Activated CD8-positive, alpha-beta memory T cell treated with anti-CD3 and anti-CD28 coated beads, Interleukin-2, amount 50 U/mL, for 24 hours (primary cell): Measurements from ENCODE around the gene GLMN.
"Not testable (repeated sequence)": the region's sequence is repeated elsewhere in the genome, so short reads cannot be mapped to it uniquely, and the experiment has no call there.

Source experiments
- DNase-seq: peaks from one replicate; pipeline ENCODE4 v3.0.0-alpha.2; 2020; ENCODE audit errors: extremely low read depth

The GLMN gene

DNA sequence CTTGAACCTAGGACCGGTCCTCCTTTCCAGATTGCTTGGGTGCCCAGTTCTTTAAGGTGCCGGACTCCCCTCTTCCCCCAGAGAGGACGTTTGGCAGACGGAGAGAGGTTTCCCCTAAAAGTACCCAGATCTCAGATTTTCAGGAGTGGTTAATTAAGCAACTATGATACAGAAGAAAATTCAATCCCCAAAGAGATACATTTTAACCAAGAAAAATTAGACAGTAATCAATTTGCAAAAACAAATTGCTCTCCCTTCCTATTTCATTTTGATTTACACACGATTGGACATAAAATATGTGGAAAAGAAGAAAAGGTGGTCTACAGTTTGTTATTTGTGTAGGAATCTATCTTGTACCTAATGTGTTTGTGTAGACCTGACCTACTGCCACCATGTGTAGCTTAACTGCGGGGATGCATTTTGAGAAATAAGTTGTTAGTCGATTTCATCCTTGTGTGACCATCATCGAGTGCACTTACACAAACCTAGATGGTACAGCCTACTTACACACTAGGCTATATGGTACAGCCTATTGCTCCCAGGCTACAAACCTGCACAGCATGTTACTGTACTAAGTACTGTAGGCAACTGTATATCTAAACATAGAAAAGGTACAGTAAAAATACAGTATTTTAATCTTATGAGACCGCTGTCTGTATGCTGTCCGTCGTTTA is 827 bp upstream of the GLMN start:
- DNase-seq: no peak

DNA sequence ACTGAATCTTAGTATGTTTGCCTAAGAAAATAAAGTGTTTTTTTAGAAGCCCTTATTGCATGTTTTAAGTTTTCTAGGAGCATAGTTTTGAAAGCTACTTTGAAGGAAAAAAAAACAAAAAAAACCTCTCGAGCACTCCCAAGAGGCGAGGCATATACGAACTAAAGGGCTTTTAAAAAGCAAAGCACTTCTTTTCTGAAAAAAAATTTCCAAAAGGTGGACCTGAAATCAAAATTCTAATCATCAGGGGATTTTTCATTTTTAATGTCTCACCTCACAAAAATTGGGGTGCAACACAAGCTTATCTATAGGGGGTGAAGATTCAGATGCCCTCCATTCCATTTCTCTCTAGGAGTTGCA is 594 bp downstream of the GLMN start:
- no peak for DNase-seq

DNA sequence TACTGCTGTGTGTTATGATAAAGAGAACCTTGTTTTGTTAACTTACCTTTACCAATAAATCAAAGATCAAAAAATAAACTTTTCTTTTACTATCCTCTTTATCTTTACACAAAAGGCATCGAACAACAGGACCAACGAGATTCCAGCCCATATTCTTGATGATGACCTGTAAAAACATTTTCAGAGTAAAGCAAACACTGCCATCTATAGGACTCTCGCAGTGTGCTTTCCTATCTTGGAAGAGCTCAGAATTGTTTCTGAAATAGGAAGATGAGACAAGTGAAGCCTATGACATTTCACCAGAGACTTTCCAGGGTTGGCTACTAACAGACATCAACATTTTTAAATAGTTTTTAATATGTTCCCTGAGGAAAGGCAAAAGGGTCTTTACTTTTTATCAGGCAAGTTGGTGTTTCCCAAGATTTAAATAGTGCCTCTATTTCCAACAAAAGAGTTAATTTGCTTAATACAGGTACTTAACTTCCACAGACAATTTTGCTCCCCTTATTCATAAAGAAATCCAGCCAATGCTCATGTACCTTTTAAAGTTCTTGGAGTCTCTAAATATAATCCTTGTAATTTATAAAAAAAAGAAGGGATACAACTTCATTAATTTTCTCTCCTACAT is 7.3 kb downstream of the GLMN start:
- no peak for DNase-seq

DNA sequence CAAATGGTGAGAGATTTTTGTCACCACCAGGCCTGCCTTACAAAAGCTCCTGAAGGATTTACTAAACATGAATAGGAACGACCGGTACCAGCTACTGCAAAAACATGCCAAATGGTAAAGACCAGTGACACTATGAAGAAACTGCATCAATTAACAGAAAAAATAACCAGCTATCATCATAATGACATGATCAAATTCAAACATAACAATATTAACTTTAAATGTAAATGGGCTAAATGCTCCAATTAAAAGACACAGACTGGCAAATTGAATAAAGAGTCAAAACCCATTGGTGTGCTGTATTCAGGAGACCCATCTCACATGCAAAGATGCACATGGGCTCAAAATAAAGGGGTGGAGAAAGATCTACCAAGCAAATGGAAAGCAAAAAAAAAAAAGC is 17.4 kb downstream of the GLMN start:
- not testable (repeated sequence) for DNase-seq

DNA sequence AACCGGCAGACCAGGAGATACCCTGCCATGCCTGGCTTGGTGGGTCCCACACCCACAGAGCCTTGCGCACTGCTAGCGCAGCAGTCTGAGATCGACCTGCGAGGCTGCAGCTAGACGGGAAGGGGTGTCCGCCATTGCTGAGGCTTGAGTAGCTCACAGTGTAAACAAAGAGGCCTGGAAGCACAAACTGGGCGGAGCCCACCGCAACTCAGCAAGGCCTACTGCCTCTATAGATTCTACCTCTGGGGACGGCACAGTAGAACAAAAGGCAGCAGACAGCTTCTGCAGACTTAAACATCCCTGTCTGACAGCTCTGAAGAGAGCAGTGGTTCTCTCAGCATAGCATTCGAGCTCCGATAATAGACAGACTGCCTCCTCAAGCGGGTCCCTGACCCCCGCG is 19.0 kb downstream of the GLMN start:
- not testable (repeated sequence) for DNase-seq

DNA sequence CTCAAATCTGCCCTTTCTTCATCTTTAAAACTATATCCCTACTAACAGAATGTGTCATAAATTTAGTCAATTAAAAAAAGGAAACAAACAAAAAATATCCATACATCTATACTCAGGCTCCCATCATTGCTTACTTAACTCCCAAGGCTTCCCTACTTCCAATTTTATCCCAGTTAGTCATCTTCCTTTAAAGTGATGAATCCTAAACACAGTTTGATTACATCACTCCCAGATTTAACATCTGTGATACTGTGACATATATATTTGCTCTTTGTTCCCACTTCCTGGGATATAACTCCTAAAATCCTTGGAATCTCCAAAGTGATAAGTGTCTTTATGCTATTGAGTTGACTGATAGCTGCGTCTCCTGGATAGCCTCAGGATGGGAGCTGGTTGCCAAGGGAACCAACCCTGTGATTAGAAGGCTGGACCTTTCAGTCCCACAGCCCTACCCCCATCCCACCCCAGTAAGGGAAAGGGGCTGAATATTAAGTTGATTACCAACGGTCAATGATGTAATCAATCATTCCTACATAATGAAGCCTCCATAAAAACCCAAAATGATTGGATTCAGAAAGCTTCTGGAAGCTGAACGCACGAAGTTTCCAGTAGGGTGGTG is 21.6 kb downstream of the GLMN start:
- no peak for DNase-seq

DNA sequence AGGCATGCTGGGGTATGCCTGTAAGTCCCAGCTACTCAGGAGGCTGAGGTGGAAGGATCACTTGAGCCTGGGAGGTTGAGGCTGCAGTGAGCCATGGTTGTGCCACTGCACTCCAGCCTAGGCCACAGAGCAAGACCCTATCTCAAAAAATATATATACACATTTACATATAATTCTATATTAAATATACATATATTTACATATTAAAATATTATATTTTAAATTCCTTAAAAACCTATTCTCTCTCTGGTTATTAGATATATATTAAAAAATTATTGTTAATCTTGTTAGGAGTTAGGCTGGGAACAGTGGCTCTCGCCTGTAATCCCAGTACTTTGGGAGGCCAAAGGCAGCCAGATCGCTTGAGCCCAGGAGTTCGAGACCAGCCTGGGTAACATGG is 22.7 kb downstream of the GLMN start:
- DNase-seq: no peak

DNA sequence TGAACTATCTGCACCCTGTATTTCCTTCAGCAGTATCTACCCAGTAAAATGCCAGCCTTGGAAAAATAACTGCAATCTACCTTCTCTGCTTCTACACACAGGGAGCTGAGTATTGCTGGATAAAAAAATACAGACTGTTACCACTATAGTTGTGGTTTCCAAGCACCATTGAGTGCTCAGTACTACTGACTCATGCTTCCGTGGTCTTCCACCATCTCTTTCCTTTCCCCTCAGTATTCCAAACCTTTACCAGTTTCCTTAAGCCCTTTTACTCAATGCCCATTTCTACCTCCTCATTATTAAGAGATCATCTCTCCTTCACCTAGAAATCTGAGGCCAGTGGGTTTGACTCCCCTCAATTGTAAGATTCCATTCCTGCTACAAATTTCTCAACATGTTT is 23.8 kb downstream of the GLMN start:
- DNase-seq: no peak

DNA sequence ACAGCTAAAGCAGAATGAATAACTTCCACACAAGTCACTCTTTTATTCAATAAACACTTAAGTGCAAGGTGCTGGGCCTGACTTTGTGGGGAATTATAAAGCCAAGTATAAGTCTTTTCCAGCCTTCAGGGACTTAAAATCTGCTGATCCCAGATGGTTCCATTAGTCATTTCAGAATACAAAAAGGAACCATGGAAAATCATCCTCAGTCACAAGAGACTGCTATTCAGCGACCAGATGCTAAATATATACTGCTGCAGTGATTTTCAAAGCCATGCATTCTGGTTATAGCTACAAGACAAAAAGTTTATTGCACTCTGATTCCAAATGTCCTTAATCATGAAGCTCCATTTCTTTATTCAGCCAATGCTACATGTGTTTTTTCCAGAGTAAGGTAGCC is 25.7 kb downstream of the GLMN start:
- DNase-seq: no peak

DNA sequence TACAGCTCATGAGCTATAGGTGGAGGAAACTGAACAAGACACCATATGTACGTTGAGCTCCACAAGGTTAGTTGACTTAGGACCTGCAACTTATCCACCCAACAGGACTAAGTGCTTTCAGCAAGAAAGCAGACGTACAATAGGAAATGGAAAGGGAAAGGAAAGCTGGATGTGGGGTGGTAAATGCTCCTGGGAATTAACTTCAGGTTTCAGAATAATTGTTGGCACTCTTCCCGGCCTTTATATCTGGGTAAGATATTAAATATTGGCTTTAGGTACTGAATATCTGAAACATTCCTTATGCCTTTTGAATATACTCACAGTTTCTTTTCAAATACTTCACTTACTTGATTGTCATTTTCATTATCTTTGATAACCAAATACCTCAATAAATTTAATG is 36.3 kb downstream of the GLMN start:
- DNase-seq: no peak

DNA sequence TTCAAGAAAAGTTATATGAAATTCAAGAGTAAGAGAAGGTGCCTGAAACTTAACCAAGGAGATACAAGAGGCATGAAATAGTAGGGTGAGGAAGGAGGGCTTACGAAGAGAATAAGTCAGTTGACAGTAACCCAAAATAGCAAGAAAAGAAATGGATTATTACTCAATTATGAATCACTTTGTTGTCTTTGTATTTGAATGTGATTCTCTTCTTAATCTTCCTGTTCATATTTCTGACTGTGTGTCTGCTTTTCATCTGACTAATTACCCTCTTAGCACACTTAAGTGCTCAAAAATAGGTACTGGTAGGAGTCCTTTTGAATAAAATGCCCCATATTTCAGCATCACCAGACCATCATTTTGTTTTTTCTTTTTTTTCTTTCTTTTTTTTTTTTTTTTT is 39.4 kb downstream of the GLMN start:
- DNase-seq: no peak

DNA sequence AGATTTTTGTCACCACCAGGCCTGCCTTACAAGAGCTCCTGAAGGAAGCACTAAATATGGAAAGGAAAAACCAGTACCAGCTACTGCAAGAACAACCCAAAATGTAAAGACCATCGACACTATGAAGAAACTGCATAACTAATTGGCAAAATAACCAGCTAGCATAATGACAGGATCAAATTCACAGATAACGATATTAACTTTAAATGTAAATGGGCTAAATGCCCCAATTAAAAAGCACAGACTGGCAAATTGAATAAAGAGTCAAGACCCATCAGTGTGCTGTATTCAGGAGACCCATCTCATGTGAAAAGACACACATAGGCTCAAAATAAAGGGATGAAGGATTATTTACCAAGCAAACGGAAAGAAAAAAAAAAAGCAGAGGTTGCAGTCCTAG is 44.1 kb downstream of the GLMN start:
- not testable (repeated sequence) for DNase-seq

DNA sequence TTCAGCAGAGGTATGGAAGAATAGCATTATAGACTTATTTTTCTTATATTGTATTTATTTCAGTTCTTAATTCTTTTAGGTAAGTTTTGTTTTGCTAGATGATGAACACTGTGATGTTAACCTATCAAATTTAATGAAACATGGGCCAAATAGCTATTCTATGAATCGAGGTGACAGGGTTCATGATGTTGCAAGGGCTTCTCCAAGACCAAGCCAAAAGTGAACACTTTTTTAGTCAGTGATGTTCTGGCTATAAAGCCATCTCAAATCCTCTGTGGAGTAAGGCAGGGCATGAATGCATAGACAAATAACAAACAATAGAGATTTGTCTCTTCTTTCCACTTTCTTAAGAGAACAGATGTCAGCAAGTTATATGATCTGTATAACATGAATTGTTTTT is 54.4 kb downstream of the GLMN start:
- no peak for DNase-seq

DNA sequence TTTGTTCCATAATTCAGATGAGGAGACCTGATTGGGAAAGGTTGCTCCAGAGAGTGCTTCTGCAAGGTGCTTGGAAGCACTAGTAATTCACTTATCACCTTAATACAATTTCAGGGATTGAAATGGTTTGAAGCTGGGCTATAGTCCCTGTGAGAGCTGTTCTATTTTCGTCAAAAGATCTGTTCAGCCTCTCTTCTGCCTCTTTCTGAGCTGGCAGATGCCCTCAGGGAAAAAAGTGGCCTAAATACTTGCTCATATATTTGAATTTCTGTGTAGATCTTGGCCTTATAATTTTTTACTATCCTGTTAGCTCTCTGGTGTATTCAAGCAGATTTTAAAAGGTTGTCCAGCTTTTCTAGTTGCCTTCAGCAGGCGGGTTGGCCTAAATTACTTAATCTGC is 58.8 kb downstream of the GLMN start:
- no peak for DNase-seq

DNA sequence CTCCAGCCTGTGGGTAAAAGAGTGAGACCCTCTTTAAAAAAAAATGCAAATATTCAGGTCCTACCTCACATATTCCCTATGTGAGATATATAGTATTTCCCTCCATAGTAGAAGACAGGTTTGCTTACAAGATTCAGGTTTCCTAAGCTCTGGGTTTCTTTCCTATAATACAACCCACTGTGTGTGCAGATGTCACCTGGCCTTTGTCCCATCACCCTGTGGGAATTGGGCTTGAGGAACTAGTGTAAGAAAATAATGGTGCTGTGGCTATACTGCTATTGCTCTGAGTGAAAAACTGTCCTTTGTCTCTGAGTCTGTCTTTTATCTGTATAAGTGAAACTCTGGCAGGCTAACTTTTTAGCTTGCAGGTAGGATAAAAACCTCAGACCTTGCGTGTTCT is 68.1 kb downstream of the GLMN start:
- no peak for DNase-seq

DNA sequence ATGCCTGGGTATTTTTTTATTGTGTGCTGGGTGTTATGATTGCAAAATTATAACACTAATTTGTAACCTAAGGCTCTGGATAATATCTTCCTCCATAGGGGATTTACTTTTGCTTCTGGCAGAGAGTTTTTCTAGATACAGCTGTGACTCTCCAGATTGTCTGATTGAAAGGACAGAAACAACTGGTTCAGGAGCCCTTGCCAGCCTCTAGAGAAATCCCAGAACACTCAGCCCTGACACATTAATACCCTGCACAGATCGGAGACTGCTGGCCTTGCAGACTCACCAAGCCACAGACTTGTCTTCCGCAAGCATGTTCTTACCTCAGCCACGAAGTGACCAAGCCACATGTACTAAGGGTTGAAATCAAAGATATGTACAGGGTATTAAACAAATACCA is 70.4 kb downstream of the GLMN start:
- no peak for DNase-seq

DNA sequence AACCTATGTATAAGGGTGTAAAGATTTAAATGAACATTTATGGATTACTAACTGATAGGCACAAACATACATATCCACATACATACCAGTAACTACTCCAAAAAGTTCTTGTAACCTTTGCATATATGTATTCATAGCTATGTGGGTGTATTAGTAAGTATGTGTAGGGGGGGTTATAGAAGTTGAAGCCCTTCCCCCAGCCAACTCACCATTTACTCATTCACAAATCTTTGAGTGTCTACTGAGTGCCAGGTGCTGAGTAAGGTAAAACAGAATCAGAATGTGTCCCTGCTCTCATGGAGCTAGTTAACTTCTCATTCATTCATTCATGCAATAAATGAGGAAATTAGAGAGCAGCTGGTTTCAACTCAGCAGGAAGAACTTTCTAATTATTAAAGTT is 79.8 kb downstream of the GLMN start:
- no peak for DNase-seq

DNA sequence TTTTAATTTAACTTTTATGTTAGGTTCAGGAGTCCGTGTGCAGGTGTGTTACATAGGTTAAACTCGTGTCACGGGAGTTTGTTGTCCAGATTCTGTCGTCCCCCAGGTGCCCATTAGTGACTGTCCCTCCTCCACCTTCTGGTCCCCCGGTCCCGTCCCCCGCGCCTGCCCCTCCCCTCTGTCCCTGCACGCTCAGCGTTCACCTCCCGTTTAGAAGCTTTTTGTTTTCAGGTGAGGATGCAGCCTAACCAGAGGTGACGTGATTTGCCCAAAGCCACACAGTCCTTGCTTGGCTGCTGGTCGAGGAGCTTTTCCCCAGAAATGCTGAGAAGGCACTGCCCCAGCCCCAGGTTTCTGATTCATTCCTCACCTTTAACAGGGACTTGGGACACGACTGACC is 80.2 kb downstream of the GLMN start:
- DNase-seq: no peak

DNA sequence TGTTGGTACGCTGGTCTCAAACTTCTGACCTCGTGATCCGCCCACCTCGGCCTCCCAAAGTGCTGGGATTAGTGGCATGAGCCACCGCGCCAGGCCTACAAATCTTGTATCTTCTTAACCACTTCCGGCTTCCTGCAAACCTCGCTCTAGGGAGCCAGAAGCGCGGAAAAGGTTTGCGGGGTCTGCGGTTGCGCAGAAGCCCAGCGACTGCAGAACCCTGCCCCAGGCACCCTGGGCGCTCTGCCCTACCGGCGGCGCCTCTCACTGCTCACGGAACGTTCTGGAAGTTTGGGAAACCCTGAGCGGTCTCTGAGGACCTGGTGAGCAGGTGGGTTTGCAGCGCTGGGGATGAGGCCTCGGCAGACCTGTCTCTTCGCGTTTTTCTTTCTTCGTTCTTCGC is 81.1 kb downstream of the GLMN start, which contains the start of gene C1orf146:
Gene C1orf146, plus strand, starts transcription at position 195 of the 400 bp plus-strand sequence. CDS start 13,506 bp downstream, outside the sequence.
- no peak for DNase-seq

DNA sequence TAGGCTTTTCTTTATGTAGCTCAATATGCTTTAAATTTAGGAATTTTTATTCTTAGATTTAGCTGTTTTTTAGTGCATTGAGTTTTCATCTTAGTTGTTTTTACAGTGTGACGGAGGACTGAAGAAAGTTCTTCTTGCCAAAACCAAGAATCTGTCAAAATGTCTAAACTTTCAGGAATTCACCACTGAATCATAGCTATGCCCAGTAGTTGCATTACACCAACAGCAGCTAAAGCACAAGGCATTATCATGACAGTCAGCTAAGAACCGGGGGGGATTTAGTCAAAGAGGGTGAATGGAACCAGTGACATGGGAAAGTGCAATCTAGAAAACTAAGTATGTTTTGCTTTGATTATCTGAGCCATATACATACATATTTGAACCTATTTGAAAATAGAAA is 87.6 kb downstream of the GLMN start:
- no peak for DNase-seq

DNA sequence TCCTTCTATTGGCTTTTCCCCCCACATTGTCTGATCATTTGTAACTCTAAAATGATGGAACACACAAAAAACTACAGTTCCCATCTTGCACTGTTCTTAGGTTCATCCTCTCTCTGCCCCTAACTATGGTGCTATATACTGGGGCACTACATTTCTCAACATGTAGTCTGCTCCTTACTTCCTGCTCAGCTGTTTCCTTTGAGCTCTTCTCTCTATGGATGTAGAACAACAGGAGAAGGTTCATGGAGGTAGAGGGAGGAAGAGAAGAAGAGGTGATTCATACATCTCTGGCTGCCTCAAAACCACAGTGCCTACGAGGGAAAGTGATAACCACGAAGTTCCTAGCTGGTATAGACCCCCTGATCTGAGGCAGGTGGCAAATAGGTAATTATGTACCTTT is 88.1 kb downstream of the GLMN start:
- DNase-seq: no peak

DNA sequence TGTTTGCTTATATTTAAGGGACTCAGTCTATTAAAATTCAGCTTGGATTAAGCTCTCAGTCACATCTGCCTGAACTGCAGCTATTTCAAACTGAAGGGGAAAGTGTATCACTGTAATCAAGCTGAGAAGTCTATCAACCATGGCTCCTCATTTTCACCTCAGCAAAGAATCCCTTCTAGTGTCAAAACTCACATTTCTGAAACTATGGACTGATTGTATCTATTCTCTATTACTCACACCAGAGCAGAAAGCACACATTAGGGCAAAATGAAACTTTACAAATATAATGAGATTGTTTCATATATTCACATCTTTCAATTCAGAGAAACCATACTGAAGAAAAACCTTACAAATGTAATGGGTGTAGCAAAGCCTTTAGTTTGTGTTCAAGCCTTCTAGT is 95.7 kb downstream of the GLMN start:
- no peak for DNase-seq

DNA sequence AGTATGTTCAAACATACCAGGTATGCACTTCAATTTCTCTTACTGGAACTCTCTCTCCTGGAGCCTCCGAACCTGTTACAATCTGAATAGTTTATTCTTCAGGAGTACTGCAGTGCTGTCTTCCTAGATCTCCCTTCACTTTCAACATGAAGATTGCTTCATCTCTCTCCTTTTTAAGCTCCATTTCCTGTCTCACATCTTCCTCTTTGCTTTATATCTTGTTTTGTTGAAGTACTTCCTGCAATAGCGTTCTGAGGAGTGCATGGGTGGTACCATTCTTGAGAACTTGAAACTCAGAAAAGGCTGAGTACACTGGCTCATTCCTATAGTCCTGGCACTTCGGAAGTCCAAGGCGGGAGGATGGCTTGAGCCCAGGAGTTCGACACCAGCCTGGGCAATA is 96.8 kb downstream of the GLMN start:
- no peak for DNase-seq
